GM20000 (cell line): Measurements from ENCODE around the gene MUC5B.

ENCODE experiments used
- DNase-seq: peaks from one replicate; pipeline ENCODE4 v3.0.0; 2012; ENCODE audit warnings: low spot score
- TF ChIP-seq, protein P1 (sequence below): IDR thresholded peaks from 2 replicates; pipeline ENCODE4 v1.5.1; 2012; ENCODE audit warnings: mild to moderate bottlenecking, control low read depth; ENCODE audit errors: extremely low read depth, missing control alignments

Gene MUC5B

DNA sequence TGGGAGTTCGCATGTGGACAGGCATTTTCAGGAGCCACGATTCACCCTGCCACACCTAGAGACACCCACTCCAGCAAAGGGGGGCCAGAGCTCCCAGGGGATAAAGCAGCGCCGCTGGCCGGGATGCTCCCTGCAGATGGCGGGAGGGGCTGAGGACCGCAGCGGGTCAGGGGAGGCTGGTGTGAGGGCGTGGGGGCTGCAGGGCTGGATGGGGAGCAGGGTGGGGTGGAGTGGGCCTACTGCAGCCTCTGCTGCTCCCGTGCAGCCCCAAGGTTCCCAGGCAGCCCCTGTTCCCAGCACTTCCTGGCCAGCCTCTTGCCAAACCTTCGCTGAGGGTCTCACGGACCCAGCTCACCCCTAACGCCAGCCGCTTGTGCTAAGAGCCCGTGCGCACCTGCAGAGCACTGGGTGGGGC, 13.0 kb downstream of the MUC5B start:
- no peak for DNase-seq
- TF ChIP-seq, protein P1, sequence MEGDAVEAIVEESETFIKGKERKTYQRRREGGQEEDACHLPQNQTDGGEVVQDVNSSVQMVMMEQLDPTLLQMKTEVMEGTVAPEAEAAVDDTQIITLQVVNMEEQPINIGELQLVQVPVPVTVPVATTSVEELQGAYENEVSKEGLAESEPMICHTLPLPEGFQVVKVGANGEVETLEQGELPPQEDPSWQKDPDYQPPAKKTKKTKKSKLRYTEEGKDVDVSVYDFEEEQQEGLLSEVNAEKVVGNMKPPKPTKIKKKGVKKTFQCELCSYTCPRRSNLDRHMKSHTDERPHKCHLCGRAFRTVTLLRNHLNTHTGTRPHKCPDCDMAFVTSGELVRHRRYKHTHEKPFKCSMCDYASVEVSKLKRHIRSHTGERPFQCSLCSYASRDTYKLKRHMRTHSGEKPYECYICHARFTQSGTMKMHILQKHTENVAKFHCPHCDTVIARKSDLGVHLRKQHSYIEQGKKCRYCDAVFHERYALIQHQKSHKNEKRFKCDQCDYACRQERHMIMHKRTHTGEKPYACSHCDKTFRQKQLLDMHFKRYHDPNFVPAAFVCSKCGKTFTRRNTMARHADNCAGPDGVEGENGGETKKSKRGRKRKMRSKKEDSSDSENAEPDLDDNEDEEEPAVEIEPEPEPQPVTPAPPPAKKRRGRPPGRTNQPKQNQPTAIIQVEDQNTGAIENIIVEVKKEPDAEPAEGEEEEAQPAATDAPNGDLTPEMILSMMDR, result no peak

DNA sequence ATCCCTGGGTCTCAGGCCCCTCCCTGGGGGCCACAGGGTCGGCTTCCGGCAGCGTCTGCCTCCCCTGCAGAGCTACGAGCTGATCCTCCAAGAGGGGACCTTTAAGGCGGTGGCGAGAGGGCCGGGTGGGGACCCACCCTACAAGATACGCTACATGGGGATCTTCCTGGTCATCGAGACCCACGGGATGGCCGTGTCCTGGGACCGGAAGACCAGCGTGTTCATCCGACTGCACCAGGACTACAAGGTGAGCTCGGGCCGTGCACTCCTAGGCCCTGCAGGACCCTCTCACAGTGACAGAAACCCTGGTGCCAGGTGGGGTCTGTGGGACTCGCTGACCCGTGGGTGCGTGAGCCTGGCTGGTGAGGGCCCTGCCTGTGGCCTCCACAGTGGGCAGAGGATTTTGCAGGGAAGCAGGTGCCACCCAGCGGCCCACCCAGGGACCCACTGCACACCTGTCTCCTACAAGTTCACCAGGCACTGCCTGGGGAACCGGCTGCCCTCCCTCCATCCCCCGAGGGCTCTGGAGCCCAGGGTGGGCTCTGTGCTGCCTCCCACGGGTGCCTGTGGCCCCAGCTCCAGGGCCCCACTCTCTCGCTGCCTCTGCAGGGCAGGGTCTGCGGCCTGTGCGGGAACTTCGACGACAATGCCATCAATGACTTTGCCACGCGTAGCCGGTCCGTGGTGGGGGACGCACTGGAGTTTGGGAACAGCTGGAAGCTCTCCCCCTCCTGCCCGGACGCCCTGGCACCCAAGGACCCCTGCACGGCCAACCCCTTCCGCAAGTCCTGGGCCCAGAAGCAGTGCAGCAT, 13.7 kb downstream of the MUC5B start:
- TF ChIP-seq, protein P1, result no peak
- DNase-seq, result no peak

DNA sequence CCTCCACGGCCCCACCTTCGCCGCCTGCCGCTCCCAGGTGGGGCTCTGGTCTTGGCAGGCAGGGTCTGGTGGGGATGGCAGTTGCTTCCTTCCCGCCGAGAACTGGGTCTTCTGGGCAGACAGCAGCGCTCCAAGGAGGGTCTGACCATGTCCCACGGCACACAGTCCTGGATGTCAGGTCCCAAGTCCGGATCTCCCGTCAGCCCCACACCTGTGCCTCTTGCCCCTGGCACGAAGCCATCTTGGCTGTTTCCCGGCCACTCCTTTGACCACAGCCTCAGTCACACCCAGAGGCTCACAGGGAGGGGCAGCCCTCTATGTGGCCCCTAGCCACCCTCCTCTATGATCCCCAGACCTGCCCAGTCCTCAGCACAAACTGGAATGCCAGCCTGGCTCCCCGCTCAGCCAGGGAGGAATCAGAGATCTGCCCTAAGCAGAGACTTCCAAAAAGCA, 14.3 kb downstream of the MUC5B start:
- TF ChIP-seq, protein P1, result no peak
- DNase-seq, result no peak

DNA sequence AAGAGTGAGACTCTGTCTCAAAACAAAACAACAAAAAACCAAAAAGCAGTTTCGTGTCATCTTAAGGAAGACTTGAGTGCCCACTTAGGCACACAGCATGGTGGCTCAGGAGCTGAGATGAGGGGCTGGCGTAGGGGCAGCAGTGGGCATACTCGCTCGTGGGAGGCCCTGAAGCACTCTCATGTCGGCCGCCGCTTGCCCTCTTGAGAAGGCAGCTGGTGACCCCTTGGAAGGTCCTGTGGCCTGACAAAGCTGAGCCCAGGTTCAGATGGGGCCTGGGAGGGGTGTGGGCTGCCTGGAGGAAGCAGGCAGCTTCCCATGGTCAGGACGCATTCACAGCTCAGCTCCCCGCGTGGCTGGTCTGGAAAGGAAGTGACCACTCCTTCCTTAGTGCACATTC, 15.0 kb downstream of the MUC5B start:
- TF ChIP-seq, protein P1, result no peak
- no peak for DNase-seq

DNA sequence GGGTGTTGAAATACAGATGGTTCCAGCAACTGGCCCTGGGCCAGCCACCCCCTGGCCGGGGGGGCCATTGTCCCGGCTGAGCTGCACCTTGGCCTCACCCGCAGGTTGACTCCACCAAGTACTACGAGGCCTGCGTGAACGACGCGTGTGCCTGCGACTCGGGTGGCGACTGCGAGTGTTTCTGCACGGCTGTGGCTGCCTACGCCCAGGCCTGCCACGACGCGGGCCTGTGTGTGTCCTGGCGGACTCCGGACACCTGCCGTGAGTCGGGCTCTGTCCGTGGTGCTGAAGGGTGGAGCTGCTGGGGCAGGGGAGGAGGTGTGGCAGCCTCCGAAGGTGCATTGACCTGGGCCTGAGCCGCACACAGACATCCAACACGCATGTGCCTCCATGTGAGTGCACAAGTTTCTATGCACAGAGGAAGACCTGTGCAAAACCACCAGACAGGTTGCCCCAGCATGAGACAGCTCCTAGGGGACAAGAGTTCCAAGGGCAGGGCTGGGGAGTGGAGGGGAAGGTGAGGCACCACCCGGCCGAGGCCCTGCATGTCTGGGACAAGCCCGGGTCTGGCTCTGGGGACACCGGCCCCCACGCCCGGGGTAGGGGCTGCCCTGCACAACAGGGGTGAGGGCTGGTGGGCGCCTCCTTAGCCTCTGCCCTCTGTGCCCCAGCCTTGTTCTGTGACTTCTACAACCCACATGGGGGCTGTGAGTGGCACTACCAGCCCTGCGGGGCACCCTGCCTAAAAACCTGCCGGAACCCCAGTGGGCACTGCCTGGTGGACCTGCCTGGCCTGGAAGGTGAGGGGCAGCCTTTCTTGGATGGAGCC, 16.1 kb downstream of the MUC5B start:
- TF ChIP-seq, protein P1, result no peak
- DNase-seq, result no peak

DNA sequence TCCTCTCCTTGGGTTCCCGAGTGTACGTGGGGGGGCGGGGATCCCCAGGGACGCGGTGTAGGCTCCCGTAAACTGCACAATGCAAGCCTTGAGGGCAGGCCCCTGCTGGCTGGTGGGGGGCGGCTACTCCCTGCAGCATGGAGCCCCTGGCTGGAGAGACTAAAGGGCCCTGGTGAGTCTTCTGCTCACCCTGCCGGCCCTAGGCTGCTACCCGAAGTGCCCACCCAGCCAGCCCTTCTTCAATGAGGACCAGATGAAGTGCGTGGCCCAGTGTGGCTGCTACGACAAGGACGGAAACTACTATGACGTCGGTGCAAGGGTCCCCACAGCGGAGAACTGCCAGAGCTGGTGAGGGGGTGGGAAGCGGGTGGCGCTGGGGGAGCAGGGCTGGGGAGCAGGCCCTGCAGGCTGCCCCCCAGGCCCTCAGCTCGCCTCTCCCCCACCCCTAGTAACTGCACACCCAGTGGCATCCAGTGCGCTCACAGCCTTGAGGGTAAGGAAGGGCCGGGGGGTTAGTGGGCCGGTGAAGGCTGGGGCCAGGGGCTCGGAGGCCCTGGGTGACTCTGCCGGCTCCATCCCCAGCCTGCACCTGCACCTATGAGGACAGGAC, 16.8 kb downstream of the MUC5B start:
- no peak for DNase-seq
- TF ChIP-seq, protein P1, result no peak
